ENCODE data around the gene RBBP7. TPM values are rescaled to one million over a fixed set of nuclear protein-coding genes. Genes with fewer than 3 reads are reported as not detected.

RBBP7 gene
- total and polyA plus RNA-seq, 2 of the 13 experiments (the other 11 are each of a cell fraction or from before 2014, with no cell fraction given): 89.5 to 145 TPM

DNA sequence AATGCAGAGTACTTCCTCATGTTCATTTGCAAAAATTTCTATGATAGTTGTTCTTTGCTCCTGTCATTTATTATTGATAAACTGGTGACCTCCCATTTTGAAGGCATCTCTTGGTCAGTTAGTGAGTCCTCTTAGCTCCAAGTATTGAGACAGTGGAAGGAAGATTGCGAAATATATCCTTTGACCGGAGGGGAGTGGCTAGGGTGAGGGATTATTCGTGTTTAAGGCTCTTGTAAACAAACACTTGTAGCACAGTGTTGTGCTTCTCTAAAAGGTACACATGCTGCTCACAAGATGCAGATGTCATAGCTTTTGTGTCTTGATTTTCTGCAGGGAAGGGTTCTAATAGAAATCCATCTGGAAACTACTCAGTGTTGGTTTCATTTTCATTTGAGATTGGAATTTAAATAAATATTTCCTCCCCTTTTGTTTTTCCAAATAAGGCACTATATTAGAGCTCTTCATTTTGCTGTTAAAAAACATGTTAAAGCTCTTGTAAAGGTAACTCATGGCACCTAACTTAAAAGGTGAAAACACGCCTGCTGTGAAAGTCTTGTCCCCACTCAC lies 62.1 kb downstream of the RBBP7 start:
- peak overlapping the region in 2 of 3 experiments; percentile 16 to 40; a peak in 2 of 6 replicates for H3K4me3 ChIP-seq (replicated peaks in 1 of 3; ENCODE audit: insufficient read depth in 1 of 3, low read depth in 2 of 3, low read length in 3 of 3)
- POLR2A ChIA-PET: interaction anchor here (1.3 to 2.1 kb wide), 3 partner anchors 22 to 89 kb away, joined by 6 to 16 read pairs (median 6); partner anchors contain the start of genes SYAP1 and TXLNG
- H3K27me3 ChIP-seq (ENCODE audit: control insufficient read depth in 1 of 2, insufficient read depth in 2 of 2, low read length in 2 of 2): no peaks in the 10 kb centered on the region
- intact Hi-C loops (cut with micrococcal nuclease; ENCODE audit: unreplicated experiment): no loop called here
- in situ Hi-C loops (cut with HindIII; ENCODE audit: extremely low pct_ligation_motif_present, low pct_unique_long_range_greater_than_20kb): no loop called here
- FAIRE-seq (peak; percentile 63), ATAC-seq (peak; percentile 90), DNase-seq (ENCODE audit: low spot score) (peak; percentile 64)
- no peaks in the 10 kb centered on the region for H3K36me3 ChIP-seq (replicated peaks in 1 of 2; ENCODE audit: control insufficient read depth in 1 of 2, insufficient read depth in 2 of 2, low read length in 2 of 2)
- H3K4me1 ChIP-seq (ENCODE audit: insufficient read depth, low read length): peaks cover 18% of the 10 kb centered on the region
- peaks cover 2% of the 10 kb centered on the region for H4K20me1 ChIP-seq (ENCODE audit: insufficient read depth, low read length)
- peaks cover 55% of the 10 kb centered on the region for H3K79me2 ChIP-seq (ENCODE audit: insufficient read depth, low read length)
- CTCF ChIA-PET (ENCODE audit: low intra/inter-chr PET ratio, low total read pairs): no interaction called here
- H3K4me2 ChIP-seq (ENCODE audit: low read depth, low read length): peak overlapping the region; percentile 42; the same call in 1 of the 2 replicates
- BruUV-seq (replicated peaks): no TSS peak
- no peak overlapping the region for H2AFZ ChIP-seq (ENCODE audit: low read length)
- no peak overlapping the region for H3K9ac ChIP-seq (ENCODE audit: insufficient read depth, low read depth, low read length)
- 30% methylated on average over 4 of the region's 4 CpGs for WGBS (ENCODE audit: low lambda C conversion rate)
- H3K27ac ChIP-seq (ENCODE audit: extremely low read length, insufficient read depth, low read length): peak overlapping the region; percentile 48
- H3K9me3 ChIP-seq (ENCODE audit: low read length): no peaks in the 10 kb centered on the region
- TF ChIP-seq GATAD1 (CRISPR knock-in tag; IDR thresholded peaks at IDR 0.05): no peak
- TF ChIP-seq RFX1 (IDR thresholded peaks at IDR 0.05): no peak
- no peak for TF ChIP-seq ZNF292 (CRISPR knock-in tag; IDR thresholded peaks at IDR 0.05; ENCODE audit: borderline replicate concordance, low read depth)
- TF ChIP-seq STAT5B (CRISPR knock-in tag; IDR thresholded peaks at IDR 0.05): no peak
- TF ChIP-seq PITX1 (CRISPR knock-in tag; IDR thresholded peaks at IDR 0.05): peak; percentile 77
- TF ChIP-seq ARID5B (CRISPR knock-in tag; IDR thresholded peaks at IDR 0.05): peak; percentile 54; the same call in 1 of the 2 replicates
- TF ChIP-seq CEBPG (CRISPR knock-in tag; IDR thresholded peaks at IDR 0.05): peak; percentile 95
- TF ChIP-seq ZNF234 (CRISPR knock-in tag; conservative IDR thresholded peaks at IDR 0.05): no peak
- peak; percentile 70 for TF ChIP-seq SAP130 (CRISPR knock-in tag; IDR thresholded peaks at IDR 0.05; ENCODE audit: low read depth)
- TF ChIP-seq HNRNPLL (IDR thresholded peaks at IDR 0.05; ENCODE audit: low read depth, low read length, poor library complexity, severe bottlenecking): no peak
- no peak for TF ChIP-seq SOX13 (IDR thresholded peaks at IDR 0.05)
- peak in 1 of 2 experiments; percentile 63; a peak in 2 of 4 replicates for TF ChIP-seq SOX13 (CRISPR knock-in tag; conservative IDR thresholded peaks at IDR 0.05 in 1 of 2, IDR thresholded peaks at IDR 0.05 in 1 of 2)
- TF ChIP-seq, protein P1, sequence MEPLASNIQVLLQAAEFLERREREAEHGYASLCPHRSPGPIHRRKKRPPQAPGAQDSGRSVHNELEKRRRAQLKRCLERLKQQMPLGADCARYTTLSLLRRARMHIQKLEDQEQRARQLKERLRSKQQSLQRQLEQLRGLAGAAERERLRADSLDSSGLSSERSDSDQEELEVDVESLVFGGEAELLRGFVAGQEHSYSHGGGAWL (CRISPR knock-in tag; IDR thresholded peaks at IDR 0.05): no peak
- no peak for TF ChIP-seq SP140L (CRISPR knock-in tag; IDR thresholded peaks at IDR 0.05; ENCODE audit: borderline replicate concordance)
- no peak for TF ChIP-seq ISX (CRISPR knock-in tag; conservative IDR thresholded peaks at IDR 0.05)
- TF ChIP-seq EP300 (IDR thresholded peaks at IDR 0.05; ENCODE audit: low read depth in 2 of 2, low read length in 2 of 2): 0 out of 4 replicates have a peak, but pooled peaks of 1 of the 2 experiments have one; percentile 7
- no peak for TF ChIP-seq EP300 (CRISPR knock-in tag; IDR thresholded peaks at IDR 0.05; ENCODE audit: borderline replicate concordance)
- TF ChIP-seq HNF4G (IDR thresholded peaks at IDR 0.05; ENCODE audit: borderline replicate concordance, low read depth, low read length): peak; percentile 53; the same call in 1 of the 2 replicates
- TF ChIP-seq HNF4G (CRISPR knock-in tag; IDR thresholded peaks at IDR 0.05; ENCODE audit: borderline replicate concordance, low read depth): no peak
- TF ChIP-seq MED1 (CRISPR knock-in tag; IDR thresholded peaks at IDR 0.05): peak; percentile 33; the same call in 1 of the 2 replicates
- TF ChIP-seq SOX5 (CRISPR knock-in tag; IDR thresholded peaks at IDR 0.05; ENCODE audit: borderline replicate concordance): peak; percentile 41; the same call in 1 of the 2 replicates
- TF ChIP-seq, protein P2, sequence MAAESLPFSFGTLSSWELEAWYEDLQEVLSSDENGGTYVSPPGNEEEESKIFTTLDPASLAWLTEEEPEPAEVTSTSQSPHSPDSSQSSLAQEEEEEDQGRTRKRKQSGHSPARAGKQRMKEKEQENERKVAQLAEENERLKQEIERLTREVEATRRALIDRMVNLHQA (CRISPR knock-in tag; IDR thresholded peaks at IDR 0.05): no peak

Data from HepG2 (cell line).